Measurements from ENCODE around the gene TAOK1. TPM values are rescaled to one million over a fixed set of nuclear protein-coding genes. Genes with fewer than 3 reads are reported as not detected.

The TAOK1 gene
- total and polyA plus RNA-seq, 4 donors = 4.3 to 20.5 (median 12.6) TPM

- H3K9me3 ChIP-seq (ENCODE audit: control insufficient read depth in 4 of 4, low read length in 3 of 4) = no peaks in the 10 kb centered on the region
- no peak overlapping the region for H3K4me3 ChIP-seq (ENCODE audit: low read depth in 1 of 3, low read length in 3 of 3)
- no peaks in the 10 kb centered on the region for H3K27me3 ChIP-seq (ENCODE audit: control insufficient read depth in 4 of 4, insufficient read depth in 4 of 4, low read length in 3 of 4)
- TF ChIP-seq RAD21 (IDR thresholded peaks at IDR 0.05) (no peak), NR2F2 (IDR thresholded peaks at IDR 0.05) (no peak)
- H3K4me1 ChIP-seq (ENCODE audit: control insufficient read depth in 4 of 4, insufficient read depth in 4 of 4, low read length in 3 of 4) = no peaks in the 10 kb centered on the region
- no peak overlapping the region for H3K27ac ChIP-seq (ENCODE audit: low read depth in 1 of 2, low read length in 2 of 2)
- 98% methylated on average over 4 of the region's 4 CpGs for WGBS
- H3K9ac ChIP-seq (ENCODE audit: low read depth in 1 of 2, low read length in 2 of 2) = no peak overlapping the region
- H3K36me3 ChIP-seq (ENCODE audit: control insufficient read depth in 4 of 4, insufficient read depth in 3 of 4, low read depth in 1 of 4, low read length in 3 of 4) = peaks cover 3 to 7% (median 5%) of the 10 kb centered on the region in 4 donors
- DNase-seq (ENCODE audit: low spot score) = no peak
Observed at GRCh38 chr17:29400818-29401217, 10.7 kb downstream of the TAOK1 start.

GRCh38 chr17:29401258-29401657 is 11.1 kb downstream of the TAOK1 start:
- H3K4me3 ChIP-seq (ENCODE audit: low read depth in 1 of 3, low read length in 3 of 3) = no peak overlapping the region
- no peak overlapping the region for H3K27ac ChIP-seq (ENCODE audit: low read depth in 1 of 2, low read length in 2 of 2)
- TF ChIP-seq GABPA (IDR thresholded peaks at IDR 0.05 in 1 of 2, conservative IDR thresholded peaks at IDR 0.05 in 1 of 2) (no peak), ATF3 (IDR thresholded peaks at IDR 0.05) (no peak), MAX (IDR thresholded peaks at IDR 0.05) (no peak), REST (IDR thresholded peaks at IDR 0.05) (no peak), JUND (IDR thresholded peaks at IDR 0.05) (no peak)
- DNase-seq (ENCODE audit: low spot score) = no peak
- WGBS = 95% methylated on average over 4 of the region's 4 CpGs
- no peaks in the 10 kb centered on the region for H3K4me1 ChIP-seq (ENCODE audit: control insufficient read depth in 4 of 4, insufficient read depth in 4 of 4, low read length in 3 of 4)
- peaks cover 3 to 7% (median 5%) of the 10 kb centered on the region in 4 donors for H3K36me3 ChIP-seq (ENCODE audit: control insufficient read depth in 4 of 4, insufficient read depth in 3 of 4, low read depth in 1 of 4, low read length in 3 of 4)
- no peaks in the 10 kb centered on the region for H3K9me3 ChIP-seq (ENCODE audit: control insufficient read depth in 4 of 4, low read length in 3 of 4)
- no peaks in the 10 kb centered on the region for H3K27me3 ChIP-seq (ENCODE audit: control insufficient read depth in 4 of 4, insufficient read depth in 4 of 4, low read length in 3 of 4)
- no peak overlapping the region for H3K9ac ChIP-seq (ENCODE audit: low read depth in 1 of 2, low read length in 2 of 2)

- H3K9ac ChIP-seq (ENCODE audit: low read depth in 1 of 2, low read length in 2 of 2) = no peak overlapping the region
- no peaks in the 10 kb centered on the region for H3K9me3 ChIP-seq (ENCODE audit: control insufficient read depth in 4 of 4, low read length in 3 of 4)
- no peak overlapping the region for H3K4me3 ChIP-seq (ENCODE audit: low read depth in 1 of 3, low read length in 3 of 3)
- no peak overlapping the region for H3K27ac ChIP-seq (ENCODE audit: low read depth in 1 of 2, low read length in 2 of 2)
- WGBS = 98% methylated on average over 2 of the region's 2 CpGs
- no peaks in the 10 kb centered on the region for H3K27me3 ChIP-seq (ENCODE audit: control insufficient read depth in 4 of 4, insufficient read depth in 4 of 4, low read length in 3 of 4)
- TF ChIP-seq HNF4A (conservative IDR thresholded peaks at IDR 0.05) = no peak
- TF ChIP-seq ZBTB33 (IDR thresholded peaks at IDR 0.05) = no peak
- TF ChIP-seq MAX (IDR thresholded peaks at IDR 0.05) = no peak
- TF ChIP-seq RXRA (IDR thresholded peaks at IDR 0.05) = no peak
- TF ChIP-seq ATF3 (IDR thresholded peaks at IDR 0.05) = no peak
- no peak for TF ChIP-seq YY1 (IDR thresholded peaks at IDR 0.05)
- TF ChIP-seq SP1 (IDR thresholded peaks at IDR 0.05) = no peak
- no peak for TF ChIP-seq NR2F2 (IDR thresholded peaks at IDR 0.05)
- no peak for TF ChIP-seq RAD21 (IDR thresholded peaks at IDR 0.05)
- TF ChIP-seq FOXA2 (IDR thresholded peaks at IDR 0.05) = no peak
- no peak for TF ChIP-seq HNF4G (IDR thresholded peaks at IDR 0.05)
- no peak for TF ChIP-seq FOXA1 (IDR thresholded peaks at IDR 0.05)
- TF ChIP-seq TAF1 (conservative IDR thresholded peaks at IDR 0.05) = no peak
- TF ChIP-seq GABPA (IDR thresholded peaks at IDR 0.05 in 1 of 2, conservative IDR thresholded peaks at IDR 0.05 in 1 of 2) = no peak
- TF ChIP-seq CTCF (IDR thresholded peaks at IDR 0.05; ENCODE audit: low read depth, low read length, missing input control) = no peak
- peaks cover 0 to 4% (median 2%) of the 10 kb centered on the region in 4 donors for H3K36me3 ChIP-seq (ENCODE audit: control insufficient read depth in 4 of 4, insufficient read depth in 3 of 4, low read depth in 1 of 4, low read length in 3 of 4)
- DNase-seq (ENCODE audit: low spot score) = no peak
- no peaks in the 10 kb centered on the region for H3K4me1 ChIP-seq (ENCODE audit: control insufficient read depth in 4 of 4, insufficient read depth in 4 of 4, low read length in 3 of 4)
Observed at GRCh38 chr17:29407856-29408255, 17.7 kb downstream of the TAOK1 start.

Data from liver (tissue), 9 donors.